Suppressor macrophage (primary cell): Measurements from ENCODE around the gene CAMK2D.

Experiments
- DNase-seq, 4 experiments: peaks; one replicate each; pipeline ENCODE4 v3.0.0-alpha.2; 2020 to 2022

CAMK2D gene

GRCh38 chr4:113762186-113763028, 869 bp upstream of the CAMK2D start:
- peak; percentile 99 to 100 (median 100) for DNase-seq

- peak; percentile 73 to 85 (median 81) for DNase-seq
Observed at GRCh38 chr4:113760795-113761619, 531 bp downstream of the CAMK2D start.

GRCh38 chr4:113760094-113760794, 1.3 kb downstream of the CAMK2D start:
- peak; percentile 23 to 40 (median 36) for DNase-seq

GRCh38 chr4:113759696-113760093, 1.8 kb downstream of the CAMK2D start:
- DNase-seq: no peak

GRCh38 chr4:113758372-113758771, 3.2 kb downstream of the CAMK2D start:
- no peak for DNase-seq

- no peak for DNase-seq
Observed at GRCh38 chr4:113757486-113757885, 4.1 kb downstream of the CAMK2D start.

- DNase-seq: peak in 2 of 4 experiments; percentile 39 to 43
Observed at GRCh38 chr4:113756005-113756410, 5.5 kb downstream of the CAMK2D start.

- DNase-seq: no peak
Observed at GRCh38 chr4:113750734-113751133, 10.8 kb downstream of the CAMK2D start.

- DNase-seq: no peak
Observed at GRCh38 chr4:113750296-113750695, 11.2 kb downstream of the CAMK2D start.

GRCh38 chr4:113749178-113749577, 12.4 kb downstream of the CAMK2D start:
- no peak for DNase-seq

- no peak for DNase-seq
Observed at GRCh38 chr4:113747949-113748348, 13.6 kb downstream of the CAMK2D start.

GRCh38 chr4:113745711-113746110, 15.8 kb downstream of the CAMK2D start:
- DNase-seq: no peak

GRCh38 chr4:113744667-113745240, 16.8 kb downstream of the CAMK2D start:
- no peak for DNase-seq

GRCh38 chr4:113743690-113744089, 17.8 kb downstream of the CAMK2D start:
- DNase-seq: no peak

GRCh38 chr4:113742643-113743042, 18.9 kb downstream of the CAMK2D start:
- no peak for DNase-seq

GRCh38 chr4:113741956-113742355, 19.6 kb downstream of the CAMK2D start:
- no peak for DNase-seq

- DNase-seq: no peak
Observed at GRCh38 chr4:113740857-113741379, 20.6 kb downstream of the CAMK2D start.

- peak; percentile 29 to 53 (median 42) for DNase-seq
Observed at GRCh38 chr4:113739197-113739596, 22.3 kb downstream of the CAMK2D start.

- no peak for DNase-seq
Observed at GRCh38 chr4:113738251-113738650, 23.3 kb downstream of the CAMK2D start.

GRCh38 chr4:113733685-113734084, 27.9 kb downstream of the CAMK2D start:
- DNase-seq: no peak

GRCh38 chr4:113732967-113733527, 28.5 kb downstream of the CAMK2D start:
- no peak for DNase-seq
